Ishikawa (cell line): ENCODE data around the gene SNTA1.

Source experiments
- TF ChIP-seq, protein P1 (sequence below): IDR thresholded peaks from 2 replicates; pipeline ENCODE4 v1.6.1; 2012
- TF ChIP-seq, protein P2 (sequence below): IDR thresholded peaks from 2 replicates; pipeline ENCODE4 v1.6.1; 2012

- TF ChIP-seq, protein P1, sequence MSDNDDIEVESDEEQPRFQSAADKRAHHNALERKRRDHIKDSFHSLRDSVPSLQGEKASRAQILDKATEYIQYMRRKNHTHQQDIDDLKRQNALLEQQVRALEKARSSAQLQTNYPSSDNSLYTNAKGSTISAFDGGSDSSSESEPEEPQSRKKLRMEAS = peak; percentile 87
- TF ChIP-seq, protein P2, sequence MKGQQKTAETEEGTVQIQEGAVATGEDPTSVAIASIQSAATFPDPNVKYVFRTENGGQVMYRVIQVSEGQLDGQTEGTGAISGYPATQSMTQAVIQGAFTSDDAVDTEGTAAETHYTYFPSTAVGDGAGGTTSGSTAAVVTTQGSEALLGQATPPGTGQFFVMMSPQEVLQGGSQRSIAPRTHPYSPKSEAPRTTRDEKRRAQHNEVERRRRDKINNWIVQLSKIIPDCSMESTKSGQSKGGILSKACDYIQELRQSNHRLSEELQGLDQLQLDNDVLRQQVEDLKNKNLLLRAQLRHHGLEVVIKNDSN = peak; percentile 83
Observed at GRCh38 chr20:33489495-33490022, 46.0 kb upstream of the SNTA1 start.
